GM10847 (cell line): ENCODE measurements around the gene KCNB1.

ENCODE experiments used
- POLR2A ChIP-seq: IDR thresholded peaks from 2 replicates; pipeline ENCODE4 v1.6.1; 2011; ENCODE audit not compliant: insufficient read length; ENCODE audit errors: extremely low read depth

Gene KCNB1

DNA sequence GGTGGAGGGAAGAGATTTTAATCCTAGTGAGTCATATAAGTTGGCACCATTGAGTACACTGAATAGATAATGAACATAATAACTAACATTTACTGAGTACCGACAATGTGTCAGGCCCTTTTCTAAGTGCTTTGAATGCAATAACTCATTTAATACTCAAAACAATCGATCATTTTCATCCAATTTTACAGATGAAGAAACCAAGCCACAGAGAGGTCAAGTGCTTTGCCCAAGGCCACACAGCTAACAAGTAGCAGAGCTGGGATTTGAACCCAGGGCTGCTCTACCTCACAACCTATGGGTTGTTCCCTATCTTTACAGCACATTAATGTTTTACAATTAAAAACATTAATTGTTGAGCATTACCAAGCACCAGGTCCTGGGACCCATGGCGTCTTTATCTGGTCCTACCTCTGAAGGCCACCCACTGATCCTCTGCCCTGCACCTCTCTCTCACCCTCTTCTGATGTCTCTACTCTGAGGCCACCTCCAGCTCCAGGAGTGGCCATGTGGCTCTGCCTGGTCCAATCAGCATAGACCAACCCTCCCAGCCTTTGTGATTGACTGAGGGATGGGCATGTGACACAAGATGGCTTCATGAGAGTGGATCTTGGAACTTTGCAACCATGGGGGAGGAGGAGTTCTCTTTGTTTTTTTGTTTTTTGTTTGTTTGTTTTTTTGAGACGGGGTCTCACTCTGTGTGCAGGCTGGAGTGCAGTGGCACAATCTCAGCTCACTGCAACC lies 83.9 kb downstream of the KCNB1 start:
- no peak for TF ChIP-seq POLR2A

GRCh38 chr20:49397525-49397924 lies 84.9 kb downstream of the KCNB1 start:
- TF ChIP-seq POLR2A = no peak

DNA sequence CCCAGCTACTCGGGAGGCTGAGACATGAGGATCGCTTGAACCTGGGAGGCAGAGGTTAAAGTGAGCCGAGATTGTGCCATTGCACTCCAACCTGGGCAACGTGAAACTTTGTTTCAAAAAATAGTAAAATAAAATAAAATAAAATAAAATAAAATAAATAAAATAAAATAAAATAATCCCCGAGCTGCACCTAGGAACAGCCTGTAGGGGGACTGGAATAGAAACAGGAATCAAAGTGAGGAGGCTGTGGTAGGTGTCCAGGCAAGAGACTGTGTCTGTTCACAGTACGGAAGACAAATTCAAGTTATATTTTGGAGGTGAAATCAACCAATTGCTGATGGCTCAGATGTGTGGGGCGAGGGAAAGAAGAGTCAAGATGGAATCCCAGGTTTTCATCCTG lies 86.2 kb downstream of the KCNB1 start:
- no peak for TF ChIP-seq POLR2A

GRCh38 chr20:49395659-49396058 lies 86.8 kb downstream of the KCNB1 start:
- TF ChIP-seq POLR2A = no peak

GRCh38 chr20:49395183-49395582 lies 87.3 kb downstream of the KCNB1 start:
- TF ChIP-seq POLR2A = no peak

- no peak for TF ChIP-seq POLR2A
Measured at GRCh38 chr20:49394757-49395156, 87.7 kb downstream of the KCNB1 start.

- no peak for TF ChIP-seq POLR2A
Measured at GRCh38 chr20:49394264-49394663, 88.2 kb downstream of the KCNB1 start.

DNA sequence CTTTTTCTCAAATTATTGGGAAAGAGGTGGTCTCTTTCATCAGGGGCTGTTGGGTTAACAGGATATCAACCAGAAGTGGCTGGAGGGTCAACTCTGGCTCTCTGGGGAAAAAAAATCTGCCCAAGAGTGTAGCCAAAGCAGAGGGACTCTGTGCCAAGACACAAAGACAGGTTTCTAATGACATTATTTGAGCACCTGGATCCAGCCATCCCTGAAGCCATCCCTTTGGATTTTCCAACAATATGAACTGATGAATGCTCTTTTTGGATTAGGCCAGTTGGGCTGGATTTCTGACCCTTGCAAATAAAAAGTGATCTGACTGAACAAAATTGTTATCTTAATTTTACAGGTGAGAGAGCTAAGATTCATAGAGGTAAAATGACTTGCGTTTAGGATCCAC lies 88.7 kb downstream of the KCNB1 start:
- TF ChIP-seq POLR2A = no peak

- TF ChIP-seq POLR2A = no peak
Measured at GRCh38 chr20:49392745-49393144, 89.7 kb downstream of the KCNB1 start.

- no peak for TF ChIP-seq POLR2A
Measured at GRCh38 chr20:49391404-49392245, 90.8 kb downstream of the KCNB1 start.

DNA sequence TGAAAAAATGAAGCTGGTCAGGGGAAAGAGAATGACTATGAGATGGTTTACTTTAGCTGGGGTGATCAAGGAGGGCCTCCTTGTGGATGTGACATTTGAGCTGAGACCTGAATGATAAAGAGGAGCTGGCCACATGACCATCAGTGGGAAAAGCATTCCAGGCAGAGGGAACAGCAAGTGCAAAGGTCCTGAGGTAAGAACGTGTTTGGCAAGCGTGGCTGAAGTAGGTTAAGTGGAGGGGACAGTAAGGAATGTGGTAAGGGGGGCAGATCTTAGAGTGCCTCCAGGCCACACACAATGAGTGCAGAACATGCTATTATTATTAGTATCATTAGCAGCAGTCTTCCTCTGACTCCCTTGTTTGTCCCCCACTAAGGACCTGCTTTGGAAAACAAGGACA lies 92.6 kb downstream of the KCNB1 start:
- TF ChIP-seq POLR2A = no peak

GRCh38 chr20:49388744-49389143 lies 93.7 kb downstream of the KCNB1 start:
- TF ChIP-seq POLR2A = no peak

DNA sequence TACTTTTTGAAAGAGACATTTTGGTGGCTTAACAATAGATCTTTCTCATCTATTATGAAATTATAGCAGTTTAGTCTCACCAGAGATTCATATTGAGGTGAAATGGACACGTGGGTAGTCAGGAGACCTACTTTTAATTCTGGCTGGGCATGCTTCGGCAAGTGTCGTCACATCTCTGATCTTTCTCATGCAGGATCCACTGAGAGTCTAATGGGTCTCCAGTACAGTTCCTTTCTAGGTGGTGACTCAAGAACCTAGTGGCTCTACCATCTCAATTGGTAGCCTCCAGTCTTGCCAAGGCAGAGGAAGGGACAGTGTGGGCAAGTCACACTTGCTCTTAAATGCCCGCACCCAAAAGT lies 94.9 kb downstream of the KCNB1 start:
- no peak for TF ChIP-seq POLR2A

GRCh38 chr20:49386848-49387580 lies 95.5 kb downstream of the KCNB1 start:
- no peak for TF ChIP-seq POLR2A

DNA sequence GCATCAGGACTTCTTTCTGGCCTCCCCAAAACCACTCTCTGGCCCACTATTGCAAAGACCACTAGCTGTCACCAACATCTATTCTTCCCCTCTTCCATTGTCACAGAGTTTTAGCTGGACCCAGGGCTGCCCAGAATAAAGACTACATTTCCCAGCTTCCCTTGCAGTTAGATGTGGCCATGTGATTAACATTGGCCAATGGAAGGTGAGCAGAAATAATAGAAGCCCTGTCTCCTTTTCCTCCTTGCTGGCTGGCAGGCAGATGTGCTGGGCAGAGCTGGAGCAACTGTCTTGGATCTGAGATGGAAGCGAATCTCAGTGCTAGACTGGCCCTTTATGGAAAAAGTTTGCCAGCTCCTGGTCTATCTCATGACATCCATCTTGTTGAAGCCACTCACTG lies 97.0 kb downstream of the KCNB1 start:
- no peak for TF ChIP-seq POLR2A

DNA sequence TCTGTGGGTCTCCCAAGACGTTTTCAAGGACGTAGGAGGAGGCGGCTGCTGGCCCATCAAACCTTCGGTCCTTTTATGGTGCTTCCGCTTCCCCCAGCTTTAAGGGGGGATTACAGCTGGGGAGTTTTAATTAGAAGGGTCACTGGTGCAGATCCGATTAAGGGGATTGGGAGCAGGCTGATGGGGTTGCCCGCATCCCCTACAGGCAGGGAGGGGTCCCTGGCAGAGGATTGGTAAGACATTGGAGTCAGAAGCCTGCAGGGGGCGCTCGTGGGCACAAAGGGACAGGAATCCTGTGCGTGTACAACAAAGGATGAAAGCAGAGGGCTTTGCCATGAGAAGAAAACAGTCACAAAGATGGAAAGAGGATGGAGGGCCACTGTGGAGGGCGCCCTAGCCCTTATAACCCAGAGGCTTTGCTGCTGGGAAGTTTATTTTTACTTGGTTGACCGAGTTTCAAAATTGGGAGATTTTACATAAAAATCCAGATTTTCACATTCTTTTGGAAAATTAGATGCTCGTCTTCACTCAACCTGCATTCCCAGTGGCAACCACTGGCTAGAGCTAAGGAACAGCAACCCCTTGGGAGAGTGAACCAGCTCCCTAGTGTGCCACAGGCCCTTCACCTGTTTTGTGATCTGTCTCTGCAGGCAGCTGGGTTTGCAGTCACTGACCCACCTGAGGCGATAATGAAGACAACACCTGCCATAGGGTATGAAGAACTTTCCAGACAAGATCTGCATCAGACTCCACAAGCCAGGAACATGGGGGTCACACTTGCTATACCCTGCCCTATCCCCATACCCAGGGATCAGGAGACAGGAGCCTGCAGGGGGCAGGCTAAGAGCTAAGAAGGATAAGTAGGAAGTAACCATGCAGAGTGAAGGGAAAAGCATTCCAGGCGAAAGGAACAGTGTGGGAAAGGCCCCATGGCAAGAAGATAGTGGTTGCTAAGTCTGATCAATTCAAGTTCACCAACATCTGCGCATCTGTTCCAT lies 97.7 kb downstream of the KCNB1 start:
- no peak for TF ChIP-seq POLR2A
